AG04449 (cell line): Measurements from ENCODE around the gene DAD1.

Experiments
- CTCF ChIA-PET: fragments of 350-600 bp; formaldehyde crosslinking; extraction: SDS; loops from one replicate; lab custom pipeline; 2021; ENCODE audit warnings: antibody characterized with exemption; lab: Yijun Ruan, JAX
- POLR2A ChIA-PET: fragments of 400-600, 350-600 bp; formaldehyde crosslinking; extraction: SDS; loops from one replicate; lab custom pipeline; 2020; ENCODE audit warnings: antibody characterized with exemption, inconsistent platforms; lab: Yijun Ruan, JAX
- DNase-seq: peaks from one replicate; pipeline ENCODE4 v3.0.0-alpha.2; 2010; ENCODE audit warnings: low read depth, low spot score
- H3K4me3 ChIP-seq: 2 replicates; pipeline ENCODE4 v1.5.1; 2011; ENCODE audit warnings: low read depth, mild to moderate bottlenecking, control low read depth, low read length
- TF ChIP-seq, protein P1 (sequence below): IDR thresholded peaks from one replicate; pipeline ENCODE4 v1.5.1; 2011; ENCODE audit warnings: mild to moderate bottlenecking, moderate library complexity, low read length, control low read depth, inconsistent platforms; ENCODE audit not compliant: insufficient read depth; ENCODE audit errors: missing control alignments

The DAD1 gene

DNA sequence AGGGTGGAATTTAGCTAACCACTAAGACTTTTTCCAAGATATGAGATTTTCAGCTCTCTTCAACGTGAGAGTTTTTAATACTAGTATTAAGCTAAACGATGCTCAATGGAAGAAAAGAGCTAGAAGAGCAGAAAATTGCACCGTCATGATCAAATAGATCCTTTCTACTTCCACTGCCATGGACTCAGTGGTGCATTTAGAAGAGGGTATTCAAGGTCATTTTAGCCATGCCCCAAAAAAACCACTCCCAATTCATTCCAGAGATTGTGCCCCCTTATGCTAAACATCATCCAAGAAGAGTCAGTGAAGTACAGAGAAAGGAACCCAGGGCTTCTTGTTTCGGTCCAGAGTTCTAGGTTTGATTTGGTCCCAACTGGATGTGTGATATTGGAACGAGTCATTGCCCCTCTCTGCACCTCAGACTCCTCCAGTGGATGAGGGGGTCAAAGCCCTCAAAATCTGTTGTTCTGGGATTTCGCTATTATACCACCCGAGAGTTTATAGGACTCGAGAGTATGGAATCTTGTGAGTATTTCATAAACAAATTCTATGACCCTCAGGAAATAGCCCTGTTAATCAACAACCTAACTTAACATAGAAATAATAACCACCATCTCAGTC lies 55.2 kb downstream of the DAD1 start:
- H3K4me3 ChIP-seq, result no peak overlapping the region

DNA sequence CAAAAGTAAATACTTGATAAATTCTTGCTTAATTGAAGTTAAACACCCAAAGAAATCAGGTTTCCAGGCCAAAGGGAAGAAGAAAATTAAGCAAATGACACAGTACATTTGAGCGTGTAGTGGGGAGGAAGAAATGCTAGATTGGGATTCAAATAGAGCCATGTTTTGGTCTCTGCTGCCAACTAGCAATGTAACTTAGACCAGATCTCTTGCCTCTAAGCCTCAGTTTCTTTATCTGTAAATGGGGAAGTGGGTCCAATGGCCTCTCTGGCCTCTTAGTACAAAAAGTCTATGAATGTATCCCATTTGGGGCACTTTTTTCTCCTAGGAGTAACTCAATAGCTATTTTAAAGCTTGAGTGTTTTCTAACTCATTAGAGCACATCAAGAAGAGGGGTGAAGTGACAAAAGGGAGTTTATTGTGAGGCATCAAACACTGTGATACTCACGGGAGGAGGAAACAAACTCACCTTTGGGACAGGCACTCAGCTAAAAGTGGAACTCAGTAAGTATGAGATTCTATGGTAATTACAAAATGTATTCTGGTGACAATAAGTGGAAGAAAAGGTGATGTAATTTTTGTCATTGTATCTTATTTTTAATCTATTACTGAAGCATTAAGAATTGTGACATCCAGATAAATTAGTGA lies 55.8 kb downstream of the DAD1 start:
- H3K4me3 ChIP-seq, result no peak overlapping the region

More for the DNA sequence above, 55.2 kb downstream of the DAD1 start:
- no peak for DNase-seq
- ChIA-PET POLR2A (interaction anchor here (0.8 kb wide), 1 partner anchor 383 kb away, joined by 3 read pairs; no protein-coding TSS in a partner anchor), CTCF (interaction anchor here (1.0 to 3.0 kb wide), 5 partner anchors 9 to 144 kb away, joined by 3 to 10 read pairs (median 6); no protein-coding TSS in a partner anchor)
- TF ChIP-seq, protein P1, sequence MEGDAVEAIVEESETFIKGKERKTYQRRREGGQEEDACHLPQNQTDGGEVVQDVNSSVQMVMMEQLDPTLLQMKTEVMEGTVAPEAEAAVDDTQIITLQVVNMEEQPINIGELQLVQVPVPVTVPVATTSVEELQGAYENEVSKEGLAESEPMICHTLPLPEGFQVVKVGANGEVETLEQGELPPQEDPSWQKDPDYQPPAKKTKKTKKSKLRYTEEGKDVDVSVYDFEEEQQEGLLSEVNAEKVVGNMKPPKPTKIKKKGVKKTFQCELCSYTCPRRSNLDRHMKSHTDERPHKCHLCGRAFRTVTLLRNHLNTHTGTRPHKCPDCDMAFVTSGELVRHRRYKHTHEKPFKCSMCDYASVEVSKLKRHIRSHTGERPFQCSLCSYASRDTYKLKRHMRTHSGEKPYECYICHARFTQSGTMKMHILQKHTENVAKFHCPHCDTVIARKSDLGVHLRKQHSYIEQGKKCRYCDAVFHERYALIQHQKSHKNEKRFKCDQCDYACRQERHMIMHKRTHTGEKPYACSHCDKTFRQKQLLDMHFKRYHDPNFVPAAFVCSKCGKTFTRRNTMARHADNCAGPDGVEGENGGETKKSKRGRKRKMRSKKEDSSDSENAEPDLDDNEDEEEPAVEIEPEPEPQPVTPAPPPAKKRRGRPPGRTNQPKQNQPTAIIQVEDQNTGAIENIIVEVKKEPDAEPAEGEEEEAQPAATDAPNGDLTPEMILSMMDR, result no peak

DNA sequence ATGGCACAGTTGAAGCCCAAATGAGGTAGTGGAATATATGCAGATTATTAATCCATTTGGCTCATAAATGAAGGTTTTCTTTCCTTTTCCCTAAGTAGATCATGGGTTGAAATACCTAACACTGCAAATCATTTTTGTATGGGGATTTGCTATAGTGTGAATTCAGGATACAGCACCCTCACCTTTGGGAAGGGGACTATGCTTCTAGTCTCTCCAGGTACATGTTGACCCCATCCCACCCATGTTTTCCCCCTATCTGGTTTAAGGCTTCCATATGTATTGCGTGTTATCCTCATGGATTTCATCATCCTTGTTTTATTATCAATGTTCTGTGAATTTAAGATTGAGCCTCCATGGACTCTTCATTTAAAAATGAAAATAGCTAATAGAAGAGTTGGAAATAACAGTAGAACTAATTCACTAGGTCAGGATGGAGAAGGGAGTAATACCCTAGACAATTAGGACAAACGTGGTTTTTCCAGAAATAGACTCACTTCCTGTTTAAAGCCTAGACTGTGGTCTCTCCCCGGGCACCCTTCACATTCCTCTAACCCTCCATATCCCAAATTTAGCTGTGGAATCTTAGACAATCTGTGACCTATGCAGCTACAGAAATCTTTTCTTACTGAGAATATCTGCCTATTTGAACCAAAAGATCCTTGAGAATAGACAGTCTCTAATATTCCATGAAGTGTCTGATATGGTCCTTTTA lies 56.5 kb downstream of the DAD1 start:
- CTCF ChIA-PET, result interaction anchor here (0.6 to 3.0 kb wide), 14 partner anchors 8 to 545 kb away, joined by 3 to 11 read pairs (median 4); no protein-coding TSS in a partner anchor
- no peak for DNase-seq
- TF ChIP-seq, protein P1, result no peak
- POLR2A ChIA-PET, result no interaction called here
- no peak overlapping the region for H3K4me3 ChIP-seq

More for the DNA sequence above, 55.8 kb downstream of the DAD1 start:
- no peak for DNase-seq
- ChIA-PET CTCF (interaction anchor here (1.0 to 3.0 kb wide), 9 partner anchors 9 to 152 kb away, joined by 3 to 10 read pairs (median 6); no protein-coding TSS in a partner anchor), POLR2A (interaction anchor here (0.8 kb wide), 1 partner anchor 383 kb away, joined by 3 read pairs; no protein-coding TSS in a partner anchor)
- TF ChIP-seq, protein P1, result no peak

DNA sequence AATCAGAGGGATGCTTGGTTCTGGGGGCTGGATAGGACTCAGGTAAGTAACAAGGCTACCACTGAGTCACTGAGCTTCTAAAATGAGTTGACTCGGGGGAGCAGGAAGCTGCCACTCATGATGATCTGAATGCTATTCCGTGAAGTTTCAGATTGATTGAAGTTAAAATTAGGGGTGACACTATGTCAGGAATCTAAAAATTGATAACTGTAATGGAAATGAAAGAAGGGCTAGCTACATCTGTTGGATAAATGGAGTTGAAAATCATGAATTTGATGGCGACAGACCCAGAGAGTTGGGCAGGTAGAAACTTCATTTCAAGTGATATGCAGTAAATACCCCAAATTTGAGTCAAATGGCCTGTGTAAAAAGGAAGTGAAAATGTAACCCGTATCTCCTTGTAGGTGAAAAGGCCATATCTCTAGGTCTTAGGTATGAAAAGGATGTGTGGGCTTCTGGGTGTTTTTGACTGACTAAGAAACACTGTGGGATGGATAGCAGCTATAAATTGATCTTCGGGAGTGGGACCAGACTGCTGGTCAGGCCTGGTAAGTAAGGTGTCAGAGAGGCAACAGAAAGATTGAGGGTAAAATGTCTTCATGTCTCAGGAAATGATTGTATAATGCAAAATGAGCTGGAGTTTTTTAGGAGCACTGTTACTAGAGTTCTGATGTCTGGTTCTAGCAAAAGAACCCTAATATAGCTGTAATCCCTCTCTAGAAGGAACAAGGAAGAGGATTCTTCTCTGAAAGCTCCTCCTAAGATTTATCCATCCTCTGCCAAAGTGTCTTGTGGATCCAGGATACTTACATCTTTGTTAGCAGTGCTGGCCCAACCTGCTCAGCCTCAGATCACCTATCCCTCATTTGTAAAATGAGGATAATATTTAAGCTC lies 57.3 kb downstream of the DAD1 start:
- no peak overlapping the region for H3K4me3 ChIP-seq
- TF ChIP-seq, protein P1, result no peak
- POLR2A ChIA-PET, result no interaction called here
- CTCF ChIA-PET, result interaction anchor here (0.6 to 3.0 kb wide), 13 partner anchors 10 to 546 kb away, joined by 3 to 11 read pairs (median 4); no protein-coding TSS in a partner anchor
- no peak for DNase-seq

DNA sequence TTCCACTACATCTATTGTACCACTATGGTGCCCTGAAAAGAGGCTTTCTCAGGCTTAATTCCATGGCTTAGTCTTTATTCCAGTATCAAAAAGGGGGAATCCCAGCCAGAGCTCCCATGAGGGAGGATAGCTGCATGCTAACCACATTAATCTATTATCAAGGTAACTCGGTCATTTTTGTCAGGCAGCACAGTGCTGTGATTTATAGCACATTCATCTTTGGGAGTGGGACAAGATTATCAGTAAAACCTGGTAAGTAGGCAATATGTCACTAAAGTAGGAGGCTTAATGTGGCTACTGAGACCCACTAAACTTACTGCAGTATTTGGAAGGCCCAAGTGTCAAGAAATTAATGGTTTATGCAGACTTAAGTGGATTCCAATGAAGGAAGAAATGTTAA lies 58.9 kb downstream of the DAD1 start:
- TF ChIP-seq, protein P1, result no peak
- no peak overlapping the region for H3K4me3 ChIP-seq
- POLR2A ChIA-PET, result no interaction called here
- CTCF ChIA-PET, result interaction anchor here (1.1 to 1.5 kb wide), 2 partner anchors 25 to 329 kb away, joined by 3 to 5 read pairs; no protein-coding TSS in a partner anchor
- DNase-seq, result no peak
